ENCODE measurements around the gene MAST4. TPM values are rescaled to one million over a fixed set of nuclear protein-coding genes. Genes with fewer than 3 reads are reported as not detected.

MAST4 gene
- total RNA-seq, 1 experiment from 2014 or later = 6.8 TPM

DNA sequence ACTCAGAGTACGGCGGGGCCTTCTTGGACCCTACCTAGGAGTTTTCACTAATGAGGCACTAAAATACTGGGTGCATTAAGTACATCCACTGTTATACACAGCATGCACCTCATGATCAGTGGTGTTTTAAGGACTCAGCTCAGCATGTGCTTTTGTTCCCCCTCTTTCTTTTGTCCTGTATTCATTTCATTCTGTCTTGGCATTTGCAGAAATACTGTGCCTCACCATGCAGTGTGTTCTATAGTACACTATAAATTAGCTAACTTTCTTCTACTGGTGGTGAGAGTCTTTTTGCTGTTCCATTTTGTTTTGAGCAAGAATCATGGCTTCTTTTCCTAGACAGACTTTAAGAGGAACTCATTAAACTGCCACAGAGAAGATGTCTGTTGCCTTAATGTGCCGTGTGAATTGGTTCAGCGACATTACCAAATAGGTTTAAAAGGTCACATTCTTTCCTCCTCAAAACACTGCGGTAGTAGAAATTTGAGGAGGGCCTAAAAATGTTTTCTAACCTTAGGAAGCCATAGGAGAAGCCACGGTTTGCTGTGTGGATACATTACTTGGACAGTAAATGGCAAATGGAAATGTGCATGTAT lies 276.6 kb downstream of the MAST4 start:
- no peak for DNase-seq (ENCODE audit: low read depth)

DNA sequence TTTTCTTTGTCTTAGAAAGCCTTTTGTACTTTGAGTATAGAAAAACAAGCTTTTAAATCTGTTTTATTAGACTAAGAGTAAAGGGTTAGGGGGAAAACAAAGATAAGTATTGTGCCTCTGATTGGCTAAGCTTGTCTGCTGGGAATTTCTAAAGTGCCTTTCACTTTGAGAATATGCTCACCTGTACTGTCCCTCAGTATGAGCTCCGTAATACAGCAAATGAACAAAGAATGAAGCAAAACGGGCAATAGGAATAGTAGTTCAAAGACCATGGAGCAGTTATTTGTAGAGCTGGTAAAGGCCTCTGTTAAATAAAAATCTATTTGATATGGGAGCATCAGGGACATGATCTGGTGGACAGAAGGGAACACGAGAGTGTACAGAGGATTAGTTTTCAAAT lies 277.8 kb downstream of the MAST4 start:
- DNase-seq (ENCODE audit: low read depth) = no peak

DNA sequence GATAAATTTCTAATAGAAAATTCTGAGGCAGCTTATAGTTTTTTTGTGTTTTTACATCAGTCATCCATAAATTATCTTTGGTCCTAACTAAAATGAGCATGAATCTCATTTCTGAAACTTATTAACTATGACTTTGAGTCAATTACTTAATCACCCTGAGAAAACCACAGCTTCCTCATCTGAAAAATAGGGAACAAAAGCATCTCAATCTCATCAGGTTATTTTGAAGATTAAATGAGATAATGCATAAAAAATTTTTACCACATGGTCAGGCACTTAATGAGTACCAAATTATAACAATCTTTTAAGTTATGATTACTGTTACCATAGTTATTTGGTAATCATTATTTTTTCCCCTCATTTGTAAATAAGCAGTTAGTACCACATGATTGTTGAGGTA lies 279.1 kb downstream of the MAST4 start:
- no peak for DNase-seq (ENCODE audit: low read depth)

DNA sequence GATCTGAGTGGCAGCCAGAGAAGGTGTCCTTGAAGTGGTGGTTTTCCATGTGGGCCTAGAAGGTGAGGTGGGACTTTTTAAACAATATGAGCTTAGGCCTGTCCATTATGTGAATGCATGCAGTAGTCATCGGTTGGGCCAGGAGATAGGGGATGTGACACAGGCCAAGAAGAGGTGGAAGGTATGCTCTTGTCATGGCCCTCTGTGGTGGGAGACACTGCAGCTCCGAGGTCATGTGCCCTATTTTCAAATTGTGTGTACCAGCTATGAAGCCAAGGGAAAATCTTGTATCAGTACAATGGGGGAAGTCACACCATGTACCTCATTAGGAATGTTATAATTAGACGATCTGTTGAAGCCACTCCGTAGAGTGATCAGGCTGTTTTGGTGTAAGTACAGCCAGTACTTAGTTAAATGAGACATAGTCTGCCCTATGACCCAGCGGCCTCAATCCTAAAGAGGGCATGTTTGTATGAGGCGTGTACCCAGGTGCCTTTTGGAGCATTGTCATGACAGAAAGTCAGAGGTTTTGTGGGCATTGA lies 280.1 kb downstream of the MAST4 start:
- DNase-seq (ENCODE audit: low read depth) = no peak

DNA sequence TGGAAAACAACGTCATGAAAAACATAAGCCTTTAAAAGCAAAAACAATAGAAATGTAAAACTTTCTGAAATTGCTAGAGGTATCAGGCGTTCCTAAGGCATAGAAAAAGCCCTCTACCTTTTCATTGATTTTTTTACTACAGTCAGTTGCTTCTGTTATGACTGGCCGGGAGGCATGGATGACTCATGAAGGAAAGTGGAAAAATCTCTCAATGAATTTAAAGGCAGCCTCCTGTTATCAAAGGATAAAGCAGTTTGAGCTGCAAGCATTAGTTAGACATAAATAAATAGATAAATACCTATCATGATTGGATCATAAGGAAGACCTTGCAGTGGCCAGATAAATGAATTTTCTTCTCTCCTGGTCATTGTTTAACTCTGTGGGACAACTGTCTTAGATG lies 281.6 kb downstream of the MAST4 start:
- DNase-seq (ENCODE audit: low read depth) = peak; percentile 53

DNA sequence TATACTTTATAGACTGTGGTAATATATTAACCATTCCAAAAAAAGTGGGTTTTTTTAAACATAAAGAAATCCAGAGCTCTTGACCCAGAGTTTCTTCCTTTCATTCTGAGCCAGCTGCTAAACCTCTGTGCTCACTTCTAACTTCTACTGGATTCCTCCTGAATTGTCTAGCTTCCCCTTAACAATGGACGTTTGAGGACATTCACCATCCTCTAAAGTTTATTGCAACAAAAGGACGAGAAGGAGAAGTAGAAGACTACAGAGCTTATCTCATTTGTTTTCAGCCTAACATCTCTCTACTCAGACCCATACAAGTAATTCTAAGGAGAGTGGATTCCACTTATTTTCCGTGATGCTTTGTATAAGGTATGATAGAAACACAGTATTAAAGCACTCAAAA lies 284.2 kb downstream of the MAST4 start:
- DNase-seq (ENCODE audit: low read depth) = no peak

DNA sequence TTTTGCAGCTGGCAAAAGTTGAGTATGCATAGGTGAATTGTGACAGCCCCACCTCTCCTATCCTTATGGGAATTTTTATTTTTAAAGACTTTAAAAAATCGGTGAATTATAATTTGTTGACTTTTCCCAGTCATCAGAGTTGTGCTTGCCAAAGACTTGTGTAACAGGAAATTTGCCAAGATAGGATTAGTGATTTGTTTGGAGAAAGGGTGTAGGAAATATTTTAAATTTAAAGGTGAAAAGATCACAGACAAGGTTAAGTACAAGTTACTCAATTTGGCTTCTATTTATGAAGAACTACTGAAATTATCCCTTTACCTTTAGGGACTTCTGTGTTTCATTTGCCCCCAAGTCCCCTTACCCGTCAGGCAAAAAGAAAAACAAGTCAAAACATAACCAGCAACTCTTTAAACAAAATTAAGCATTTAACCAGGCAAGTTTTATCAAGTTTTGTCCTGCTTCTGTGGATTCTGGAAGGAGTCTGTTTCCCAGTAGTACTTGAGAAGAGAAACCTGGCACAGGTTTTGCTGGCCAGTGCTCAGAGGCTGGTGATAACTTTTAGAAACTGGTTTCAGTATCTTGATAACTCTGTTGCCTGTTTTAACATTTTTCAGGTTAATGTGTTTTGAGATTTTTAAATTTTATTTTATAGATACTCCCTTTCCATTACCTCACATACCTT lies 285.4 kb downstream of the MAST4 start:
- DNase-seq (ENCODE audit: low read depth) = no peak

DNA sequence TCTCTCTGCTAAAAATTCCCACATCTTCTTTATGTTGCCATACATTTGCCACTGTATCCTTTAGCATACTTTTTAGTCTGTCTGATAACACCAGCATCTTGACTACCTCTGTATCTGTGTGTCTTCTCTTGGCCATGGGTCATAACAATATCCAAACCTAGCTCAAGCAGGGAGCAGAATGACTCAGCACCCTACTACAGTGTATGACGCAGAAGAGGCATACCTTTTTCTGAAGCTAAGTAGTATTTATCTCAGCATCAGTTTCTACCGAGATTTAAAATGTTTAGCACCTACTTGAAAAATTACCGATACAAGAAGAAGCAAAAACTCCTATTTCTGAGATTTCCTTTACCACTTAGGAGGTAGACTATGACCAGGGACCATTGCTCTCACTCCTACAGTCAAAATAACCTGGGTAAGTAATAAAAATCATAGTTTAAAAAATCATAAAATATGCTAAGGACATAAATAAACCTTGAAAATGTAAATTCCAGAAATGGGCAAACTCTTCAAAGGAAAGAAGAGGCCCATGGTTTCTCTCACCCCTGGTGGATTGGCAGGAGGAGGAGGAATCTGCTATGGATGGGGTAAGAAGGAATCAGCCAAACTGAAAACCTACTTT lies 286.5 kb downstream of the MAST4 start:
- DNase-seq (ENCODE audit: low read depth) = peak; percentile 61

DNA sequence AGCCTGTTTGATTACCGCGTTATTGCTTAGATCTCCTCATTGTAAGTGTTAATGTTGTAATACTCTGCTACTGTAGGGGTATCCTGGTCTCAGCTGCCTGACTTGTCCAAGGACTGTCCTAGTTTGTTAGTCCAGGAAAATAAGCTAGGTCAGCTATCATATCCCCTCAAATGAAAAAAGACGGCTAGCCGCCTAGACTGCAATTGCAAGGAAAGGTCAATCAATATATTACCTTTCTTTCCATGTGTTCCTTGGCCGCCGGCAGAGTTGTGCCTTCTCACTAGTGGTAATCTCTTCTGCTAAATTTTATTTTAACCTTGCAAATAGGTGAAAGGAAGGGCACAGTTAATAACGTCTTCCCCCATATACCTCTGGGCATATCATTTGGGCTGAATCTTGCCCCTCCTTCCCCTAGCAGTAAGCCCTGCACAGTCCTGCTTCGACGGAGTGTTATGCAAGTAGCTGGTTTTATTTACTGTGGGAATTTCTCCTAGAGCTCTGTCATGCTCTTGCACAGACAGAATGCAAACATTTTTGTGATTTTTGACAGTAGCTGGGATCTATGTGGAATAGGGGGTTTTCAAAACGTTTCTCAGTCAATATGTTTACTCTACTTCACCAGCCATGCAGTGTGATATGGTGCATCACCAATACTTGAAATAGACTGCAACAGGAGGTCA lies 288.5 kb downstream of the MAST4 start:
- DNase-seq (ENCODE audit: low read depth) = no peak

DNA sequence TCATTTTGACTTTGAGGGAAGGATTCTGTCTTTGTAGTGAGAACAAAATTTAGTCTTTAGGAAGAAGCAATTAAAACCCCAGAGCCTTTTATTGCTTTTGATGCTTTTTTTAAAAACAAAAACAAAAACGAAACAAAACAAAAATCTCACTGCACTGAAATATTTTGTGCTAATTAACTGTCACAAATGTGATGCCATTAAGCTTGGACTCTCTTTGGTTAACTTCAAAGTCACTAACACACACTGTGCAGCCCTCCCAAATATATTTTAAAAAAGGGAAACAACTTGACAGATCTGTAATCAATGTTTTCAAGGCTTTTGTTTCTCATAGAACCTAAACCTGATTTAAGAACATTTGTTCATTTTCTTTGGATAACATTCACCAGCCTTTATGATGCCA lies 290.7 kb downstream of the MAST4 start:
- DNase-seq (ENCODE audit: low read depth) = no peak

DNA sequence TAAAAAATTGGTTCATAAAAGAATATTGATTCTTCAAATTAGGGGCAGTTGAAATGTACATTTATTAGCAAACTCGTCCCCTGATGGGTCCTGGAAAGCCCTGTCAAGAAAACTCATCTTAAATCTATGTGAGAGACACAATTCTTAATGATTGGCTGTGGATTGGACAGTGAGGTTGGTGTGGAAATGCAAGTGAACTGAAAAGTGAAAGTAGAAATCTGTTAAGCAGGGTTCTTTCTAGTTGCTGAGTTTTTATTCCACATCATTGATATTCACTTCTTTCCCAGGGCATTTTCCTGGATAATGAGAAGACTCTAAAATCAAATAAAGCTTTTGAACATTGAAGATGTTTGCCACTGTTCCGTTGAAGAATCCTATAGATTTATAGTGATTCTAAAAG lies 292.4 kb downstream of the MAST4 start:
- no peak for DNase-seq (ENCODE audit: low read depth)

DNA sequence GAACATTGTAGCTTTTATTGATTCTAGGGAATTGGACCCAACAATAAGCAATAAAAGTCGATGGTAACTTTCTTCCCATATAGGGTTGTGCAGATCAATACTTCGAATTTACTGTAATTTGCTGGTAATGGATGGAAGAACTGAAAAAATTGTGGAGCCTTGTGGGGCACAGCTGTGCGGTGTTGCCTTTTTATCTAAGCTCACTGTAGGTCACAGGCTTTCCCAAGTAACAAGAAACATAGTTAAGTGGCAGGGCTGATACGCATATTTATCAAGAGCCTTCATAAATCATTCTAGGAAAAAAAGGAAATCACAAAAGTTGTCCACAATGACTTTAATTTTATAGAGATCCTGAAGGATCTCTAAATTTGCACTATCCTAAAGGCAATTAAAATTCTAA lies 292.9 kb downstream of the MAST4 start:
- DNase-seq (ENCODE audit: low read depth) = no peak

DNA sequence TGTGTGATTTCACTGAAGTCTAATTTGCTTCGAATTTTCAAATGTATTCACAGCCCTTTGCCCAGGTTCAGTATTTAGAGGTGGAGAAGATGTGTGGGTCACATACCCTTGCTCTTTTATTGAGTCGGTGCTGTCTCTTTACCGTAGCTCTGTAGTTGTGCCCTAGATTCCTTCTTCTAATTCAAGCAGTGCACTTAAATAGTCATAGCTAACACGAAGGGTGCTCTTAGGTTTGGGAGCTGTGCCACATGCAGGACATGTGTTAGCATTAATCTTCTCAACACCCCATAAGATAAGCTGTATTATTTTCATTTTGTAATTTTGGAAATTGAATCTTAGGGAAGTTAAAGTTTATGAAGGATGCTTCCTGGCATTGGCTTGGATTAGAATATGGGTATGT lies 293.3 kb downstream of the MAST4 start:
- DNase-seq (ENCODE audit: low read depth) = no peak

DNA sequence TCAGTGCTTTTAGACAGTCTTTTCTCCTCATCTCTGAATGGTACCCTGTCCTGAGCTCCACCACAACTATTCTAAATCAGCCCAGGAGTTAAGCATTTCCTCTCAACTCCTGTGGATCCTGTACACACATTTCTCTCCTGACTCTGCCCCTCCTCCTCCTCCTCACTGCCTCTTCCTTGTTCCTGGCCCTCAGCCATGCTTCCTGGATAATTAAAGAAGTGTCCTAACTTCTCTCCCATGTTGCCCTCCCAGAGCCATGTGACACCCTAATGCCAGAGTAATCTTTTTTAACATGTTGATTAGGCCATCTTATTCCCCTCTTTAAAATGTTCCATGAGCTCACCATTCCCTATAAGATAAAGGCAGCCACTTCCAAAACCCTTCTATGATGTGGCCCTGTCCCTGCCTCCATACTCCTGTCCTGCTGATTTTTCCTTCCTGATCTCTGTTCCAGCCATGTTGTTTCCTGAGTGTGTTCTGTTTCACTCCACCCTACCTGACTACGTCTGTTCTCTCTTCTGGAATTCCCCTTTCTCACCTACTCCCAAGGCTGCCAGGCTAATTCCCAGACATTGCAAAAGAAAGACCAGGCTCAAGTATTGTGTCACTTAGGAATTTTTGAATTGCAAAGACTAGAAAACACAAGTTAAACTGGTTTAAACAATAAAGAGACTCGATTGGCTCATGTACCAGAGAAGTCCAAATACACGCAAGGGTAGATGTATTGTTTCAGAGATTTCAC lies 295.2 kb downstream of the MAST4 start:
- peak; percentile 40 for DNase-seq (ENCODE audit: low read depth)

DNA sequence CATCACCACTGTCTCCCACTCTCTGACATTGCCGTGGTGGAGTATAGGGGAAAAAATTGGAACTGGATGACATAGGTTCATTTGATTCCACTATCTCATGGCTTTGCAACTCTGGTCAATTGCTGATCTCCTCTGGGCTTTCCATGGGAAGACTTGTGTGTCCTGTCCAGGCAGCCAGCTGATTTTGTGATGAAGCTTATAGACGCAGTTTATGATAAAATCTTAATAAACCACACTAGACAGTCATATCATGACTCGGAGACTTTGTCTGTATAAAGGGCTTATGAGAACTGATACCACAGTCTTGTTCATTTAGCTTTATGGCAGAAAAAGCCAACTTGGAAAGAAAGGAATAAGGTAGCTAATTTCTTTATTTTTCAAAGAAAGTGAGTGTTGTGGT lies 296.5 kb downstream of the MAST4 start:
- DNase-seq (ENCODE audit: low read depth) = peak; percentile 44

DNA sequence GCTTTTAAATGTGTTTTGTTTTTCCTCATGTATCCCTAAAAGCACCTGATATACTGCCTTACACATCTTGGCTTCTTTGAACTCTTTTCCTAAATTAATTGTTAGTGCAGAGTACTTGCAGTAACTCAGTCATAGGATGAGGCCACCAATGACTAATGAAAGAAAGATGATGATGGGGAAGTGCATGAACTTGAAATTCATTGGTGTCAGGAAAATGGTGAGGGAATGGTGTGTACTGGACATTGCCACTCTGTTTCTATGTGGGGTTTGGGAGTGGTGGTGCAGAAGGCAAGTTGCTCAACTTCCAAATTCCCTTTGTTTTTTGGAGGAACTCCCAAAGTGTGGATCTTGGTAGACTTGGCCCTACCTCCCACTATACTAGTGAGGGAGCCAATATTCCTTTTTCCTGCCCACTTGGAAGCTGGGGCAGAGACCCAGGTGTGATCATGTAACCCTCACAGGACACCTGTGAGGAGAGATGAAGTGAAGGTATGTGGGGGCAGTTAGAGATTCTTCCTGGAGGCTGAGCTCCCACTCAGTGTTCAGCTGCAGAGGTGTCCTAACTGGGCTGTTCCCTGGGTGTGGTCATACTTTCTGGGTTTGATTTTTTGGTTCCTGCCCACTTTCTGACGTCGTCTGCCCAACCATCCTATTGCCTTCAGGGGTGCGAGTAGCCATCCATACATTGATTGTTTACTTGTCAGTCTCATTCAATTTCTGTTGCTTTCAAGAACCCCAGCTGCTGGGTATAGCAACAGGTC lies 298.5 kb downstream of the MAST4 start:
- peak; percentile 24 for DNase-seq (ENCODE audit: low read depth)

DNA sequence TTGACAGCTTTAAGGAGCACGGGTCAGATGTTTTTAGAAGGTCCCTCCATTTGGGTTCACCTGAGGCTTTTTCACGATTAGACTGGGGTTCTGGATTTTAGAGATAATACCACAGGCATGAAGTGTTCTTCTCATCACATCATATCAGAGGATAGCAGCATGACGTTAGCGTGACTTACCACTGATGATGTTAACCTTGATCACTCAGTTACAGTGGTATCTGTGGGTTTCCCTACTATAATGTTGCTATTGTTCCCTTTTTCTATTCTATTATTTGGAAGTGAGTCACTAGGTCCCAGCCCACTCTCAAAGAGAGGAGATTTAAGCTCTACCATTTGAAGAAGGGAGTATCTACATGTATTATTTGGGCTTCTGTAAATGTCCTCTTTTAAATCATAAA lies 300.0 kb downstream of the MAST4 start:
- peak; percentile 60 for DNase-seq (ENCODE audit: low read depth)

DNA sequence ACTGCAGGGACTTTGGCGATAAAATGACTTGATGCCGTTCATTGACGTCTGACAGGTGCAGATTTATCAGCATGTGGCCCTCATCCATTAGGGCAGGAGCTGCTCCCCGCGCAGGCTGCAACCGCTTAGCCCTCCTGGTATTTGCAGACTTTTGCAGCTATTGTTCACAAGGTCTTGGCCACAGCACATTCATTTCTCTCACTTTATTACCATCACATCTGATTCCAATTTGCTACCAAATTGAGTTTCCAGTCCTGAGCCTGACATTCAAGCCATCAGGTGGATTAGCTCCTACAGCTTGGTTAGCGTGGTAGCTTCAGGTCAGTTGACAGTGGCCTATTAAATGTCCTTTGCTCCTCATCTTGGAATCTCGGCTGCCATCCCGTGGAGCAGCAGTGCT lies 301.2 kb downstream of the MAST4 start:
- DNase-seq (ENCODE audit: low read depth) = no peak

DNA sequence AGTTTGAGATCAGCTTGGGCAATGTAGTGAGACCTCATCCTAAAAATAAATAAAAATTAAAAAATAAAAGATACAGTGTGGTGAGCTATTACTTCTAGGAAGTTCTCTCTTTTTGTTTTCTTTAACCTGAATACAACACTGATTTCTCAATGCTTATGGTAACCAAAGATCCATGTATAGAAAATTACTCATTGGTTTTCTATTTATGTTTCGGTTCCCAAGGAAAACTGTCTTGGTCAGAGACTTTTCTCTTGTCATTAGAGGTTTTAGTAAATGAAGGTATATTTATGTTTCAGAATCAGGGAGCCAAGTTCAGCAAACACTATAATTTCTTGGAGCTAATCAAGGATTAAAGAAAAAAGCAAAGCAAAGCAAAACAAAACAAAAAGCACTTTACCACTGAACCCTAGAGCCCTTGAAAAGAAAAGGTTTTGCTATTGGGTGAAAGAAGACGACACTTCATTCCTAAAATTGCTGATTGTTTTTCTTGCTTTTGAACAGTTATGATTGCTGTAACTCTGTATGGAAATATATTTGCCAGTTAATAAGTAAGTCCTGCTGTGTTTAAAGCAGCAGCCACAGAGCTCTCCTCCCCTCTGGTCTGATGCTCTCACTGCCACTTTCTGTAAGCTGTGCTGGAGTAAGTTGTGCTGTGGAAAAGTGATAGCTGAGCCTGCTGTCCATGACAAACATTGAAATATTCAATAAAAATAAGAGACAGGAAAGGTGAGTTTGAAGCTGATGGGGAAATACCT lies 302.2 kb downstream of the MAST4 start:
- DNase-seq (ENCODE audit: low read depth) = no peak

DNA sequence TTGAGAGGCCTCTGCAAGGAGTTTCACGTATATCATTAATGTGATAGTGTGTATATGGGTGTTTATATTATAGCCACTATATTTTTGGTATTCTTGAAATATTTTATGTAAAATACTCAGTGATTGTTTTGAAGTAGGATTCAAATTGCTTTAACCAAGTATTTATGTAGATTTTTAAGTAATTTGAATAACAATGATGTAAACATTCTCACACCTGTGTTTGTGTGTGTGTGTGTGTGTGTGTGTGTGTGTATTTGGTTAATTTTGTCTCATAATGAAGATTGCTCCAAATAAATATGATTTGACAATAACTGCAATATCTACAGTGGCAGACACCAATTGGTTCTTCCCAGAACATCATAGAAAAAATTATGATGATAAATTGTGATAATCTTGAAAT lies 307.0 kb downstream of the MAST4 start:
- DNase-seq (ENCODE audit: low read depth) = no peak
